Endothelial cell of umbilical vein (primary cell): ENCODE results near the gene SLC25A44. TPM values are rescaled to one million over a fixed set of nuclear protein-coding genes. Genes with fewer than 3 reads are reported as not detected.

Source experiments
- BruUV-seq: library from RNA; stranded (reverse); fragments of 400-500 nt; replicated peaks from 2 replicates; lab custom pipeline; 2021; lab: Mats Ljungman, UMichigan
- CTCF ChIA-PET: fragments of 300-600, 350-600 bp; sonication (Branson Sonifier 250); formaldehyde crosslinking; loops from one replicate; lab custom pipeline; 2021; ENCODE audit warnings: antibody characterized with exemption, inconsistent platforms; lab: Charles Lee
- POLR2A ChIA-PET: fragments of 300-600, 350-600 bp; sonication (Branson Sonifier 250); formaldehyde crosslinking; loops from one replicate; lab custom pipeline; 2021; ENCODE audit warnings: antibody characterized with exemption, inconsistent platforms; lab: Charles Lee
- DNase-seq: peaks from one replicate; pipeline ENCODE4 v3.0.0-alpha.2; 2011; ENCODE audit warnings: low read depth, low spot score
- FAIRE-seq: peaks from 2 replicates; lab custom pipeline; 2011; peaks lifted over from hg19 to GRCh38; lab: Jason Lieb, UNC
- H2AFZ ChIP-seq: 2 replicates; pipeline ENCODE4 v1.6.0; 2012; ENCODE audit warnings: low read depth, low read length, control low read depth, inconsistent platforms
- H3K27ac ChIP-seq: 2 replicates; pipeline ENCODE4 v1.5.1; 2011; ENCODE audit warnings: low read depth, mild to moderate bottlenecking, control low read depth, low read length, moderate library complexity; ENCODE audit not compliant: insufficient read depth
- H3K27me3 ChIP-seq, 2 experiments: 2 replicates each; pipeline versions ENCODE4 v1.6.0 to v1.6.1; 2011; ENCODE audit warnings: low read length in 2 of 2, mixed read lengths in 1 of 2; ENCODE audit not compliant: control insufficient read depth in 2 of 2, insufficient read depth in 2 of 2
- H3K36me3 ChIP-seq, 2 experiments: 2 replicates in 1 of 2; 3 replicates in 1 of 2; pipeline ENCODE4 v1.5.1; 2011; ENCODE audit warnings: low read length in 2 of 2, mild to moderate bottlenecking in 1 of 2, moderate library complexity in 1 of 2; ENCODE audit not compliant: control insufficient read depth in 2 of 2, insufficient read depth in 2 of 2; ENCODE audit errors: extremely low read depth in 1 of 2
- H3K4me1 ChIP-seq: 3 replicates; pipeline ENCODE4 v1.5.1; 2011; ENCODE audit warnings: mild to moderate bottlenecking, low read length; ENCODE audit not compliant: control insufficient read depth, insufficient read depth; ENCODE audit errors: extremely low read depth
- H3K4me2 ChIP-seq: 2 replicates; pipeline ENCODE4 v1.6.1; 2011; ENCODE audit warnings: low read length, control low read depth, mixed read lengths; ENCODE audit not compliant: insufficient read depth
- H3K4me3 ChIP-seq, 3 experiments: fragments of 200-600 bp in 1 of 3; sonication (generic), shearing (Covaris generic) in 1 of 3; replicated peaks in 1 of 3; 2 replicates each; pipeline ENCODE4 v1.5.1; 2011 to 2016; ENCODE audit warnings: control low read depth in 3 of 3, low read length in 3 of 3, mild to moderate bottlenecking in 2 of 3, inconsistent platforms in 1 of 3, low read depth in 1 of 3, moderate library complexity in 1 of 3; ENCODE audit not compliant: insufficient read depth in 1 of 3
- H3K79me2 ChIP-seq: 2 replicates; pipeline ENCODE4 v1.6.0; 2012; ENCODE audit warnings: low read length, inconsistent platforms; ENCODE audit not compliant: control insufficient read depth, insufficient read depth
- H3K9ac ChIP-seq: replicated peaks from 2 replicates; pipeline ENCODE3; 2011; ENCODE audit warnings: low read length, control low read depth; ENCODE audit not compliant: insufficient read depth; ENCODE audit errors: extremely low read depth
- H3K9me1 ChIP-seq: replicated peaks from 3 replicates; pipeline ENCODE4 v1.6.0; 2011; ENCODE audit warnings: mild to moderate bottlenecking, low read length; ENCODE audit not compliant: control insufficient read depth, insufficient read depth; ENCODE audit errors: extremely low read depth
- H3K9me3 ChIP-seq: replicated peaks from 2 replicates; pipeline ENCODE4 v1.5.1; 2012; ENCODE audit warnings: low read length, inconsistent platforms; ENCODE audit not compliant: control insufficient read depth, insufficient read depth
- H4K20me1 ChIP-seq: replicated peaks from 2 replicates; pipeline ENCODE3; 2011; ENCODE audit warnings: mild to moderate bottlenecking, low read length; ENCODE audit not compliant: control insufficient read depth, insufficient read depth; ENCODE audit errors: extremely low read depth
- EZH2 ChIP-seq: IDR thresholded peaks from 2 replicates; pipeline ENCODE4 v1.6.1; 2012; ENCODE audit warnings: borderline replicate concordance, low read depth, mild to moderate bottlenecking, moderate library complexity, low read length, inconsistent platforms; ENCODE audit not compliant: severe bottlenecking
- FOS ChIP-seq: IDR thresholded peaks from 2 replicates; pipeline ENCODE4 v1.6.1; 2011; ENCODE audit warnings: mild to moderate bottlenecking, low read length, moderate library complexity, borderline replicate concordance; ENCODE audit not compliant: insufficient read depth
- GATA2 ChIP-seq: IDR thresholded peaks from 2 replicates; pipeline ENCODE4 v1.7.0; 2011; ENCODE audit warnings: low read depth, mild to moderate bottlenecking, moderate library complexity, mixed read lengths, low read length; ENCODE audit not compliant: insufficient read length, insufficient read depth
- JUN ChIP-seq: IDR thresholded peaks from 2 replicates; pipeline ENCODE4 v1.6.1; 2011; ENCODE audit warnings: borderline replicate concordance, low read depth; ENCODE audit not compliant: insufficient read length, insufficient read depth
- MYC ChIP-seq: IDR thresholded peaks from one replicate; pipeline ENCODE4 v1.6.1; 2011; ENCODE audit warnings: mild to moderate bottlenecking, low read depth, low read length
- POLR2A ChIP-seq: IDR thresholded peaks from 2 replicates; pipeline ENCODE4 v1.6.1; 2012; ENCODE audit warnings: low read depth, mild to moderate bottlenecking, control low read depth, low read length
- POLR2AphosphoS5 ChIP-seq: IDR thresholded peaks from 2 replicates; pipeline ENCODE4 v1.6.1; 2012; ENCODE audit warnings: low read depth, mild to moderate bottlenecking, control low read depth, low read length, moderate library complexity; ENCODE audit not compliant: insufficient read depth
- dilution Hi-C: fragments of 300-500 bp; cut with MboI; formaldehyde crosslinking; loops from one replicate; pipeline ENCODE4 v1.15.0; 2019; ENCODE audit warnings: low sequenced_read_pairs; ENCODE audit not compliant: extremely low pct_ligation_motif_present
- intact Hi-C: fragments of 100-400 bp; cut with micrococcal nuclease; formaldehyde crosslinking; loops from one replicate; pipeline ENCODE4 v1.10.0; 2022
- polyA plus RNA-seq, 4 experiments: library from polyadenylated mRNA; depleted of rRNA in 3 of 4; stranded (reverse) in 3 of 4; unstranded in 1 of 4; fragments of >200 nt; gene quantifications; 2 replicates each; pipeline versions ENCODE4 v1.2.1 to v1.2.3, GENCODE V29; 2011 to 2012; ENCODE audit warnings: missing spikeins in 1 of 4
- total RNA-seq: library from RNA; stranded (reverse); gene quantifications from 2 replicates; pipeline ENCODE4 v1.2.3, GENCODE V29; 2021
- TF ChIP-seq, protein P1 (sequence below), 2 donors: IDR thresholded peaks; 1 replicate in 1 of 2; 2 replicates in 1 of 2; pipeline ENCODE4 v1.5.1; 2011; ENCODE audit warnings: low read length in 2 of 2, mild to moderate bottlenecking in 2 of 2, moderate library complexity in 2 of 2, control low read depth in 1 of 2, inconsistent platforms in 1 of 2, low read depth in 1 of 2; ENCODE audit not compliant: insufficient read depth in 1 of 2; ENCODE audit errors: extremely low read depth in 1 of 2
- TF ChIP-seq, protein P2 (sequence below): IDR thresholded peaks from 2 replicates; pipeline ENCODE4 v1.6.1; 2011; ENCODE audit not compliant: insufficient read depth, insufficient read length

SLC25A44 gene
- total and polyA plus RNA-seq, 2 donors (not counting 3 experiments of a cell fraction or from before 2014, with no cell fraction given), result 24.0 to 30.6 TPM

DNA sequence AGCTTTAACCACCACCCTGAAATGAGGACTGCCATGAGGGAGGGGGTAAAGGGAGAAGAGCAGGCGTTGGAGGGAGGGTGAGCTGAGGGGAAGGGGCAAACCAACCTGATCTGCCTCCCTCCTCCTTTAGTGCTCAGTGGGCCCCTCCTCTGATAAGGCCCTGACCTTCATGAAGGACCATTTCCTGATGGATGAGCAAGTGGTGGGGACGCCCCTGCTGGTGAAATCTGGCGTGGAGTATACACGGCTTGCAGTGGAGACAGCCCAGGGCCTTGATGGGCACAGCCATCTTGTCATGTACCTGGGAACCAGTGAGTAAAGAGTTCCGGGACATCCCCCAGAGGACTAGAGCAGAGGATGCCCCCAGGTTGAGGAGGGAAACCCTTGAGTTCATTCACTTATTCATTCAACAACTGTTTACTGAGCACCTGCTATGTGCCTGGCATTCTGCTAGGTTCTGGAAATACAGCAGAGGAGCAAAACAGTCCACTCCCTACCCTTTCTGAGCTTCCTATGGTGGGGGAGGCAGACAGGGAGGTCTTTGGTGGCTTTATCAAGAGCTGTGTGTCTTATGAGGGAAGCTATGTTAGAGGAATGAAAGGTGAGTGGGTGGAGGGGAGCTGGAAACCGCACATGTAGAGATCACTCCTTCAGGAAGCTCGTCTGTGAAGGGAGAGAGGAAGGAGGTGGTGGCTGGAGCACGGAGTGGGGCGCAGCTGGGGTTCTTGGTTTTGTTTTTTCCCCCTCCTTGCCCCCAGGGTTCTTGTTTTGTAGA, 21.0 kb upstream of the SLC25A44 start:
- dilution Hi-C loops, result no loop called here
- no peaks in the 10 kb centered on the region for H3K9me3 ChIP-seq
- H3K27ac ChIP-seq, result no peak overlapping the region
- no peaks in the 10 kb centered on the region for H3K27me3 ChIP-seq
- BruUV-seq, result no TSS peak
- no peaks in the 10 kb centered on the region for H3K36me3 ChIP-seq
- H3K4me1 ChIP-seq, result no peaks in the 10 kb centered on the region
- intact Hi-C loops, result no loop called here
- FAIRE-seq (no peak), DNase-seq (no peak)
- H3K9ac ChIP-seq, result no peak overlapping the region
- no peaks in the 10 kb centered on the region for H3K79me2 ChIP-seq
- H3K4me3 ChIP-seq, result no peak overlapping the region
- H4K20me1 ChIP-seq, result no peaks in the 10 kb centered on the region
- CTCF ChIA-PET, result interaction anchor here (1.1 to 2.6 kb wide), 3 partner anchors 20 to 52 kb away, joined by 3 to 7 read pairs (median 3); partner anchors contain the start of gene SLC25A44
- TF ChIP-seq GATA2, result no peak
- no peak for TF ChIP-seq FOS
- TF ChIP-seq, protein P1, sequence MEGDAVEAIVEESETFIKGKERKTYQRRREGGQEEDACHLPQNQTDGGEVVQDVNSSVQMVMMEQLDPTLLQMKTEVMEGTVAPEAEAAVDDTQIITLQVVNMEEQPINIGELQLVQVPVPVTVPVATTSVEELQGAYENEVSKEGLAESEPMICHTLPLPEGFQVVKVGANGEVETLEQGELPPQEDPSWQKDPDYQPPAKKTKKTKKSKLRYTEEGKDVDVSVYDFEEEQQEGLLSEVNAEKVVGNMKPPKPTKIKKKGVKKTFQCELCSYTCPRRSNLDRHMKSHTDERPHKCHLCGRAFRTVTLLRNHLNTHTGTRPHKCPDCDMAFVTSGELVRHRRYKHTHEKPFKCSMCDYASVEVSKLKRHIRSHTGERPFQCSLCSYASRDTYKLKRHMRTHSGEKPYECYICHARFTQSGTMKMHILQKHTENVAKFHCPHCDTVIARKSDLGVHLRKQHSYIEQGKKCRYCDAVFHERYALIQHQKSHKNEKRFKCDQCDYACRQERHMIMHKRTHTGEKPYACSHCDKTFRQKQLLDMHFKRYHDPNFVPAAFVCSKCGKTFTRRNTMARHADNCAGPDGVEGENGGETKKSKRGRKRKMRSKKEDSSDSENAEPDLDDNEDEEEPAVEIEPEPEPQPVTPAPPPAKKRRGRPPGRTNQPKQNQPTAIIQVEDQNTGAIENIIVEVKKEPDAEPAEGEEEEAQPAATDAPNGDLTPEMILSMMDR (IDR thresholded peaks at IDR 0.05; ENCODE audit: extremely low read depth in 1 of 2, insufficient read depth in 1 of 2, low read depth in 1 of 2, low read length in 2 of 2), result no peak
- no peak for TF ChIP-seq POLR2AphosphoS5
- TF ChIP-seq MYC, result no peak
- TF ChIP-seq EZH2, result no peak
- no peak for TF ChIP-seq JUN
- TF ChIP-seq, protein P2, sequence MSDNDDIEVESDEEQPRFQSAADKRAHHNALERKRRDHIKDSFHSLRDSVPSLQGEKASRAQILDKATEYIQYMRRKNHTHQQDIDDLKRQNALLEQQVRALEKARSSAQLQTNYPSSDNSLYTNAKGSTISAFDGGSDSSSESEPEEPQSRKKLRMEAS, result no peak
- TF ChIP-seq POLR2A, result no peak
- no peaks in the 10 kb centered on the region for H3K9me1 ChIP-seq
- H3K4me2 ChIP-seq, result no peak overlapping the region
- no peak overlapping the region for H2AFZ ChIP-seq
- POLR2A ChIA-PET, result no interaction called here
